GM19035 (cell line): ENCODE measurements around the gene FIGNL2.
"Not testable (repeated sequence)": the region's sequence is repeated elsewhere in the genome, so short reads cannot be mapped to it uniquely, and the experiment has no call there.

ENCODE experiments used
- ATAC-seq: cut with Tn5 transposase; IDR thresholded peaks from one replicate; pipeline ENCODE4 v1.9.1; 2021; ENCODE audit not compliant: unreplicated experiment

FIGNL2 gene

DNA sequence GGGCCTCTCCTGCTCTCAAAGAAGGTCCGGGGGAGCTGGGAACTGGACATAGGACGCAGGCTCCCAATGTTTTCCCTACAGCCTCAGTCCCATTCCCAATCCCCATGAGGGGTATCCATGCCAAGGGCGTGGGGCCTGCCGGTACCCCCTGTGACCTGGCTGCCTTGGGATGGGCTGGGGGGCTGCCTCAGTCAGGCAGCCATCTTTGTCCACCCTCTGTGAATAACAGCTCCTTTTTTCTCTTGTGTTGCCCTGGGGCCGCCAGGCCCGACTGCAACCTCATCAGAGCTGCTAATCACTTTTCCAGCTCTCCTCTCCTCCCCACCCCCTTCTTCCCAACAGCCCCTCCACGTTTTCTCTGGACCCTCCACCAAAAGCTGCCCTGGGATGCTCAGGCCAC is 11.2 kb downstream of the FIGNL2 start:
- no peak for ATAC-seq

GRCh38 chr12:51836827-51837173 is 11.7 kb downstream of the FIGNL2 start:
- no peak for ATAC-seq

DNA sequence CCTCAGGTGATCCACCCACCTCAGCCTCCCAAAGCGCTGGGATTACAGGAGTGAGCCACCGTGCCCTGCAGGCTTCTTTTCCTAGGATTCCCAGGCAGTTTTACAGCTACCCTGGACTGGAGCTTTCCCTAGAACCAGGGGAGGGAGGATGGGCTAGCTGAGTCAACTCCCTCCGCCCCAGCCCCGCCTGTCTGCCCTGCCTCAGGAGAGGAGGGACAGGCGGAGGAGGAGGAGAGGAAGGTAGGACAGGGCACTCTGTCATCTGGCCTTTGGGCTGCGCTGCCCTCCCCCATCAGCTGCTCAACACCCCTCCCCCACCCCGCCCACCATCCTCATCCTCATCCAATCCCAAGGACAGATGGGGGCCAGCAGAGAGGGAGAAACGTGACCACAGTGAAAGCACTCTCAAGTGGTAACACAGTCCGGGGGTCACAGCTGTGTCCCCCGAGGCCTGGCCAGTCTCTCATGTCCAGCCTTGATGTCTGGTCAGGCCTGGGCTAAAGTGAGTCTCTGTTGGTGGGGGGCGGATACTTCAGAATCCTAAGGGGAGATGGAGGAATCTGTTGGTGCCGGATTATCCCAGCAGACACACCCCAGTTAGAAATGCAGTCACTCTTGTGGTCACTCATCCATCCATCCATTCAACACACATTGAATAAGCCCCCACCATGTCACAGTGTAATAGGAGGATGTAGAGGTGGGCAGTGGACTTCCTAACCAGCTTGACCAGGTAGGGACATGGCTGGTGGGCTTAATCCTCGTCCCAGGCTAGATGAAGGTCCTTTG is 12.3 kb downstream of the FIGNL2 start:
- ATAC-seq: no peak

DNA sequence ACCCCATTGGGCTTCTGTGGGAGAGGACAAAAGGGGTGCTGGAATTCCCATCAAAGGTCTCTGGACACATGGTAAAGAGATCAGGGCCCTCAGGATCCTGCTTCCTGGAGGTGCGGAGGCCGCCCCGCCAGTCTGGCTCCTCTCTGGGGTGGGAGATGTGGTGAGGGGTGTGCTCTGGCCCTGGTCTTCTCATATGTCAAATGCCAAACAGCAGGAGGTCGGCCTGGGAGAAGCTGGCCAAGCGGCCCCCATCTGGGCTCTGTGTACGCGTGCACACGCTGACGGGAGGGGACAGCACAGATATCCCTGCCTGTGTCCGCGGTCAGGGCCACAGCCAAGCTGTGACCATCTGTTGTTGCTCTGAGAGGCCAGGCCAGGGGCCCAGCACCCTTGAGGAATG is 14.1 kb downstream of the FIGNL2 start:
- ATAC-seq: no peak

DNA sequence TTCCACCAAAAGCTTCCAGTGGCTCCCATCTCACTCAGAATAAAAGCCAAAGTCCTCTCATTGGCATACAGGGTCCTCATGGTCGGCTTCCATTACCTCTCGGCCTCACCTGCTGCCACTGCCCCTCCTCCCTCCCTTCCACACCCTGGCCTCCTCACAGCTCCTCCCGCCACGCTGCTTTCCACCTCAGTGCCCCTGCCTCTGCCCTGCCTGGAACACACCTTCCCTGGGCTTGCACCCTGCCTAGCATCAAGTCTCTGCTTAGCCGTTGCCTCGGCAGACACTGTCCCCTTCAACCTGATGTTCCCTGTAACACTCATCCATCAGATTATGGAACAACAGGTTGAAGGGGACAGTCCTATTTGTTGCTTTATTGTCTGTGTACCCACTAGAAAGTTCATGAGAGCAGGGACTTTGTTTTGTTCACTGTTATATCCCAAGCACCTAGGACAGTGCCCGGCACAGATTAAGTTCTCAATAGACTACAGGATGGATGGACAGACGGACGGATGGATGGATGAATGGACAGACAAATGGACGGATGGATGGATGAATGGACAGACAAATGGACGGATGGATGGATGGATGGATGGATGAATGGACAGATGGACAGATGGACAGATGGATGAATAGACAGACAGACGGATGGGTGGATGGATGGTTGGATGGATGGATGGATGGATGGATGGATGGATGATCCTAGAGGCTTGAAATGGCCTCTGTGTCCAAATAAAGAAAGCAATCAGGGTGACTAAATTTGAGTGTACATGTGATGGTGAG is 14.9 kb downstream of the FIGNL2 start:
- no peak for ATAC-seq

DNA sequence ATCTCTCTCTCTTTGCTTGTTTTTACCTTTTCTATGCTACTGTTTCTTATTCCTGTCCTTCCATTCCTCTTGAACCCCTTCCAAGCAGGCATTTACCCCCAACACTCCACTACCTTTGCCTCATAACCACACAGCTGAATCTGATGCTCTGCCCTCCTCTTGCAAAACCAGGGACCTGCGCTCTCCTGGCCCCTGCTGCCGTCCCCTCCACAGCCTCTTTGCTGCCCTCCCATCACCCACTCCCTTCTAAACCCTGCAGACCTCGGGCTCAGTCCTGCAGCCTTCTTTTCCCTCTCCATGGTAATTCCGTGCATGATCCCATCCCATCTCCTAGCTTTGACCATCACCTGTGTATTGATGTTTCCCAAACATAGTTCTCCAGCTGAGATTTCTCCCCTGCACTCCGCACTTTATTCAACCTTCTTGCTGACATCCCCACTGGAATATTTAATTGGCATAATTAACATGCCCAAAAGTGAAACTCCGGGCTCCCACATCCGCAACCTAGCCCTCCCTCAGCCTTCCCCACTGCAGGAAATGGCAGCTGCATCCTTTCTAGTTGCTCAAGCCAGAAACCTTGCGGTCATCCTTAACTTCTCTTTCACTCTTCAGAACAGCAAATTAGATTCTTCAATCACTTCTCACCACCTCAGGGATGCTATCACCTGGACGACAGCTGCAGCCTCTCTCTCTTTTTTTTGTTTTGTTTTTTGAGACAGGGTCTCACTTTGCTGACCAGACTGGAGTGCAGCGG is 16.0 kb downstream of the FIGNL2 start:
- no peak for ATAC-seq

- ATAC-seq: not testable (repeated sequence)
Observed at GRCh38 chr12:51831817-51832216, 16.7 kb downstream of the FIGNL2 start.

DNA sequence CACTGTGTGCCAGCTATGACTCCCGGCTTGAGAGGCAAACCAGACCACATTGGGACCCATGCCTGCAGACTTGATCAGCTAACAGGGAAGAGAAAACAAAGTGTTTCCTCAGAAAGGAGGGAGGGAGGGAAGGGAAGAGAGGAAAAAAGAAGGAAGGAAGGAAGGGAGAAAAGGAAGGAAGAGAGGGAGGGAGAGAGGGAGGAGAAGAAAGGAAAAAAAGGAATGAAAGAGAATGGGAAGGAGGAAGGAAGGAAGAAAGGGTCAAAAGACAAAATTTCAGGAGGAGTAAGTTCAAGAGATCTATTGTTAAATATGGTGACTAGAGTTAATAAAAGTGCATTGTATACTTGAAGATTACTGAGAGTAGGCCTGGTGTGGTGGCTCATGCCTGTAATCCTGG is 18.9 kb downstream of the FIGNL2 start:
- no peak for ATAC-seq

- no peak for ATAC-seq
Observed at GRCh38 chr12:51829011-51829481, 19.5 kb downstream of the FIGNL2 start.

- ATAC-seq: no peak
Observed at GRCh38 chr12:51827925-51828818, 20.3 kb downstream of the FIGNL2 start.

DNA sequence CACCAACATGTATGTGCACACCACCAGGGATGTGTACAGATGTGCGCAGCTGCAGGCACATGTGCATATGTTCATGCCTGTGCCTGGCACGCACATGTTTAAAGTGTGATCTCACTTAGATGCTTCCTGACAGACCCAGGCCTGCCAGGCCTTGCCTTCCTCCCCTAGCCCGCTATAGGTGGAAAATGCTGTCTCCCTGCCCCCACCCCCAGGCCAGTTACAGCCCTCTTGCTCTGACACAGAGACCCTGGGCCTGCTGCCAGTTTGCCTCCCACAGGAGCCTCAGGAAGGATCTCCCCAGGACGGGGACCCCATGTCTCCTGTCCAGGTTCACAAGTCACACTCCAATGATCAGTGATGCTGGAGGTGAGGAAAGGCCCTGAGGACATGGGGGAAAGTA is 21.6 kb downstream of the FIGNL2 start:
- no peak for ATAC-seq

DNA sequence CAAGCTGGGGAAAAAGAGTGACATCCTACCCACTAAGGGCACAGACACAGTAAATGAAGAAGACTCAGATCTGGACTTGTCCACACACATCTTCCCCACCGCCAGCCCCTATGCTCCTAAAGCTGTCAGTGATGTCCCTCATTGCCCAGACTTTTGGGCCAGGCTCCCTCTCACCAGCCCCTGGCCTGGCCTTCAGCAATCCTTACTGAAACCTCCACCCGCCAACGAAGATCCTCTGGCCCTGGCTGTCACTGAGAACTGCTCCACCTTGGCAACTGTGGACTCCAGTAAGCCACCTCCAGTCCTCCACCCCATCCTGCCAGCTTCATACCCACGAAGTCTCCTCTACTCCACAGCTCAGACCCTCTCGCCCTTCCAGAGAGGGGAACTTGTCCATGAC is 23.3 kb downstream of the FIGNL2 start:
- no peak for ATAC-seq

GRCh38 chr12:51823875-51824565 is 24.5 kb downstream of the FIGNL2 start:
- ATAC-seq: no peak

GRCh38 chr12:51822956-51823355 is 25.6 kb downstream of the FIGNL2 start:
- no peak for ATAC-seq

GRCh38 chr12:51822261-51822616 is 26.3 kb downstream of the FIGNL2 start:
- no peak for ATAC-seq

- no peak for ATAC-seq
Observed at GRCh38 chr12:51821440-51822260, 26.9 kb downstream of the FIGNL2 start.

GRCh38 chr12:51820526-51821439 is 27.7 kb downstream of the FIGNL2 start:
- ATAC-seq: no peak
